Right lobe of liver (tissue), 4 donors: ENCODE data around the gene STK11IP.

Source experiments
- POLR2A ChIP-seq: fragments of 450-650 bp; IDR thresholded peaks from one replicate; pipeline ENCODE4 v1.6.1; 2017; ENCODE audit warnings: antibody characterized with exemption, mild to moderate bottlenecking
- TF ChIP-seq, protein P1 (sequence below), 4 donors: fragments of 200-600 bp in 3 of 4; fragments of 450-650 bp in 1 of 4; IDR thresholded peaks; one replicate each; pipeline versions ENCODE4 v1.5.1 to v1.8.0; 2016 to 2022; ENCODE audit warnings: antibody characterized with exemption in 4 of 4, mild to moderate bottlenecking in 2 of 4
- donor health status: DM: no; HTN: no; CAD: no.
- donor health status: DM: no; HTN: no; CAD: no.
- donor health status: DM: no; HTN: yes; CAD: no.

DNA sequence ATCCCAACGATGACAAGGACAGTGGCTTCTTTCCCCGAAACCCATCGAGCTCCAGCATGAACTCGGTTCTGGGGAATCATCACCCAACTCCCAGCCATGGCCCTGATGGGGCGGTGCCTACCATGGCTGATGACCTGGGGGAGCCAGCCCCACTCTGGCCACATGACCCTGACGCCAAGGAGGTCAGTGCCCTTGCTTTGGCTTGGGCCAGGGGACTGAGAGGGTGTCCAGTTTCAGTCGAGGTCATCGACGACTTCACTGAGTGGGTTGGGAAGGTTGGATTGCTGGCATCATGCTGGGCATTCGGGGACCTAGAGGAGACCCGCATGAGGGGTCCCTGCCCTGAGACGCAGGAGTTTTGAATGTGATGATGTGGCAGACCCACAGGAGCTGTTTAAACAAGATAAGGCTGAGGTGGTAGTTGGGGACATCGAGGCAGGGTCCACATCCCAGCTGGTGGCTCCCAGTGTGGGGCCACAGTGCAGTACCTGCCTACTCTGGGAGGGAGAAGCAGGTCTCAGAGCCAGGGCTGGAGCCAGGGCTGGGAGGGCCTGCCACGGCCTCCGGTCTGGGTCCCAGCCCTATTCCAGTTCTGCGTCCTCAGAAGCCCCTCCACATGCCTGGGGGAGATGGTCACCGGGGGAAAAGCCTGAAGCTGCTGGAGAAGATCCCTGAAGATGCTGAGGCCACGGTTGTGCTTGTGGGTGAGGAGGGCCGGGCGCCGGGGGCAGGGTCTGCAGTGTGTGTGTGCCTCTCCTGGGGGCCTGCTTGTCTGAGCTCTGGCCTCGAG, 35.8 kb downstream of the STK11IP start:
- TF ChIP-seq, protein P1, sequence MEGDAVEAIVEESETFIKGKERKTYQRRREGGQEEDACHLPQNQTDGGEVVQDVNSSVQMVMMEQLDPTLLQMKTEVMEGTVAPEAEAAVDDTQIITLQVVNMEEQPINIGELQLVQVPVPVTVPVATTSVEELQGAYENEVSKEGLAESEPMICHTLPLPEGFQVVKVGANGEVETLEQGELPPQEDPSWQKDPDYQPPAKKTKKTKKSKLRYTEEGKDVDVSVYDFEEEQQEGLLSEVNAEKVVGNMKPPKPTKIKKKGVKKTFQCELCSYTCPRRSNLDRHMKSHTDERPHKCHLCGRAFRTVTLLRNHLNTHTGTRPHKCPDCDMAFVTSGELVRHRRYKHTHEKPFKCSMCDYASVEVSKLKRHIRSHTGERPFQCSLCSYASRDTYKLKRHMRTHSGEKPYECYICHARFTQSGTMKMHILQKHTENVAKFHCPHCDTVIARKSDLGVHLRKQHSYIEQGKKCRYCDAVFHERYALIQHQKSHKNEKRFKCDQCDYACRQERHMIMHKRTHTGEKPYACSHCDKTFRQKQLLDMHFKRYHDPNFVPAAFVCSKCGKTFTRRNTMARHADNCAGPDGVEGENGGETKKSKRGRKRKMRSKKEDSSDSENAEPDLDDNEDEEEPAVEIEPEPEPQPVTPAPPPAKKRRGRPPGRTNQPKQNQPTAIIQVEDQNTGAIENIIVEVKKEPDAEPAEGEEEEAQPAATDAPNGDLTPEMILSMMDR (IDR thresholded peaks at IDR 0.05): no peak
- no peak for TF ChIP-seq POLR2A
